GM18520 (cell line): ENCODE results near the gene FBXO39.
"Not testable (repeated sequence)": the region's sequence is repeated elsewhere in the genome, so short reads cannot be mapped to it uniquely, and the experiment has no call there.

Experiments used
- ATAC-seq: cut with Tn5 transposase; IDR thresholded peaks from one replicate; pipeline ENCODE4 v1.9.1; 2021; ENCODE audit not compliant: unreplicated experiment

Gene FBXO39

DNA sequence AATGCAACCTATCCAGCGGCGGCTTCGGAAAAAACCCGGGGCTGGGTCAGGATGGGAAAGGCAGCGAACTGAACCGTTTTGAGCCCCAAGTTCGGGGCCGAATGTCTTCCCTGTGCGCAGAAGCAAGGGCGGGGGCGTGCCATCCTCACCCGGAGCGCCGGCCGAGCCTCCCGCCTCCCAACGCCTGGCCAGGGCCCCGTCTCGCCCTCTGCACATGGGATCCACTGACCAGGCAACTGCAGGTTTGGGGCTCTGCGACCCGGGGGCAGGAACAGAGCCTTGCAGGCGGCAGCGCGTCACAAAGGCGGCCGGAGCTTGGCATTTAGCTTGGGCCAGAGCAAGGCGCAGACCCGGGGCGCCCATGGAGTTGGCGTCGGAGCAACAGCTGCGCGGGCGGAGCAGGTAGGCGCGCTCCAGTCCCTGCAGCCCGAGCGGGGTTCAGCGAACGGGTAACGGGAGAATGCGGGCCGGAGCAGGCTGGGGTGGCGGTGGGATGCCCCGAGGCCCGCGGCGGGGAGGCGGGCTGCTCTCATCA is at the start of gene FBXO39:
FBXO39 (plus strand) TSS at position 345 of the 535 bp plus-strand sequence. CDS start 3,654 bp downstream, outside the sequence.
- ATAC-seq, result no peak

DNA sequence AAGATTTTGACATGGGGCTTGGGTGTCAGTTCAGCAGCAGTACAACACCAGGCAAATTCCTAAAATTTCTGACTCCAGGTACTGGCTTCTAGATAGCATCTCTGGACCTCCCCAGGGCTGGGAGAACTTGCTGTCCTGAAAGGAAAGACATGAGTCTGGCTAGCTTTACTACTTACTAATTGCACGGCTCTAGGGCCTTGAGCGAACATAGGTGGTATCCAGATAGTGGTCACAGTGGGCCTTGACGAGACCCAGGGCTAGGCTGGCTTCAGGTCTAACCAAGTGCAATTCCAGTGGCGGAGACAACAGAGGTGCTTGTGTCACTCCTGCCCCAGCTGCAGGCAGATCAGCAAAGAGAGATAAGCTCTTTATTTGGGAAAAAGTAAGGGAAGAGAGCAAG is 46.5 kb upstream of the FBXO39 start:
- no peak for ATAC-seq

DNA sequence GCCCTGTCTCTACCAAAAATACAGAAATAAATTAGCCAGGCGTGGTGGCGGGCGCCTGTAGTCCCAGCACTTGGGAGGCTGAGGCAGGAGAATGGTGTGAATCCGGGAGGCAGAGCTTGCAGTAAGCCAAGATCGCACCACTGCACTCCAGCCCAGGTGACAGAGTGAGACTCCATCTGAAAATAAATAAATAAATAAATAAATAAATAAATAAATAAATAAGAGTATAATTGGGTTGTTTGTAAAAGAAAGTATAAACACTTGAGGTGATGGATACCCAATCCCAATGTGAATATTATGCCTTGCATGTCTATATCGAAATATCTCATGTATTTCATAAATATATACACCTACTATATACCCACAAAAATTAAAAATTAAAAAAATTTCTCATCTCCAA is 29.4 kb upstream of the FBXO39 start:
- ATAC-seq, result not testable (repeated sequence)

GRCh38 chr17:6748617-6749016 is 27.4 kb upstream of the FBXO39 start:
- ATAC-seq, result no peak

- ATAC-seq, result no peak
These were observed 26.5 kb upstream of the FBXO39 start for GRCh38 chr17:6749519-6749918.

- no peak for ATAC-seq
These were observed 23.7 kb upstream of the FBXO39 start for GRCh38 chr17:6752068-6752909.

DNA sequence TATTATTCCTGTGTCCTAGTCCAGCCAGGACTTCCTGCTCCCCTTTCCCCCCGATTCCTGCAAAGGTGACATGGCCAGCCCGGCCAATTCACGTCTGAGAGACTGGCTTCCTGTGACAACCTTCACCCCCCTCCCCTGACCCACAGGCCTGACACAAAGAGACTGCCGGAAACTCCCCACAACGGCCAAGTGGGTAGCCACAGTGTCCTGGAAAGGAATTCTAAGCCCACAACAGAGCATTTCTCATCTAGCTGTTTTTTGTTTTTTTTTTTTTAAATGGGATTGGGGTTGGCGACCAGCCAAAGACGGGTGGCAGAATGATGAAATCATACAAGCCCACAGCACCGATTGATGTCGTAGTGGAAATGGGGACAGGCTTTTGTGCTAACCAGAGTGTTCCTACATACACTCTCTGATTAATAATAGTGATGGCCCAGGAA is 23.0 kb upstream of the FBXO39 start:
- no peak for ATAC-seq

- ATAC-seq, result no peak
These were observed 22.5 kb upstream of the FBXO39 start for GRCh38 chr17:6753546-6753945.

GRCh38 chr17:6755281-6755680 is 20.7 kb upstream of the FBXO39 start:
- ATAC-seq, result no peak

- ATAC-seq, result no peak
These were observed 20.3 kb upstream of the FBXO39 start, which contains the start of gene XAF1 for GRCh38 chr17:6755731-6756184. Gene XAF1 (plus strand): TSS chr17:6756046. CDS start chr17:6756079, 33 bp downstream.

DNA sequence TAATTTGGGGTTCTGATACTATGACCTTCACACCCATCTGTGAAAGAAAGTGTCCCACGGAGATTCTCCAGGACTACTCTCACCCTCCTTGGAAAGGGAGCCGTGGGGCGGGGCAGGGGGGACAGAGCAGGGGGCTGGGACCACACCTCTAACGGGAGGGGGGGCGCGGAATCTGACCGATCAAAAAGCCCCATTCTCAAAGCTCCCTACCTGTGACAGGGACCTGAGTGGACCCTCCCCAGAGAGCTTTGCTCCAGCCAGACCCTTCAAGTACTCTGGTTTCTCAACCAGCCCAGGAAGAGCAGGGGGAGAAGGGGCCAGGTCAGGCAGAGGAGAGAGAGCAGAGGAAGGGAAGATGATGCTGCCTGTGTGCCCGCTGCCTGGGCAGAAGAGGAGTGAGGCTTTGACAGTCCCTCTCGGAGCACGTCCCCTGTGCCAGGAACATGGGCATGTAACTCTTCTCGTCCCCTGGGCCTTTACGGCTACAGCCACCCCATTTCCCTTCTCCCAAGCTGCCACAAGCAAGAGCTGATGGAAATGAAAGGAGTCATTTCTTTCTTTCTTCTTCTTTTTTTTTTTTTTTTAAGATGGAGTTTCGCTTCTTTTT is 19.5 kb upstream of the FBXO39 start:
- ATAC-seq, result no peak

GRCh38 chr17:6757747-6758146 is 18.3 kb upstream of the FBXO39 start:
- ATAC-seq, result no peak

GRCh38 chr17:6761779-6762178 is 14.2 kb upstream of the FBXO39 start:
- ATAC-seq, result no peak

- no peak for ATAC-seq
These were observed 7.6 kb upstream of the FBXO39 start for GRCh38 chr17:6768447-6768846.

GRCh38 chr17:6772016-6772415 is 4.0 kb upstream of the FBXO39 start:
- no peak for ATAC-seq

DNA sequence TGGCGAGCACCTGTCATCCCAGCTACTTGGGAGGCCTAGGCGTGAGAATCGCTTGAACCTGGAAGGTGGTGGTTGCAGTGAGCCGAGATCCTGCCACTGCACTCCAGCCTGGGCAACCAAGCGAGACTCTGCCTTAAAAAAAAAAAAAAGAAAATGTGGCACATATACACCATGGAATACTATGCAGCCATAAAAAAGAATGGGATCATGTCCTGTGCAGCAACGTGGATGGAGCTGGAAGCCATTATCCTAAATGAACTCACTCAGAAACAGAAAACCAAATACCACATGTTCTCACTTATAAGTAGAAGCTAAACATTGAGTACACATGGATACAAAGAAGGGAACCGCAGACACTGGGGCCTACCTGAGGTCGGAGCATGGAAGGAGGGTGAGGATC is 1.1 kb upstream of the FBXO39 start:
- ATAC-seq, result not testable (repeated sequence)

GRCh38 chr17:6779411-6779810 is 3.4 kb downstream of the FBXO39 start:
- no peak for ATAC-seq

DNA sequence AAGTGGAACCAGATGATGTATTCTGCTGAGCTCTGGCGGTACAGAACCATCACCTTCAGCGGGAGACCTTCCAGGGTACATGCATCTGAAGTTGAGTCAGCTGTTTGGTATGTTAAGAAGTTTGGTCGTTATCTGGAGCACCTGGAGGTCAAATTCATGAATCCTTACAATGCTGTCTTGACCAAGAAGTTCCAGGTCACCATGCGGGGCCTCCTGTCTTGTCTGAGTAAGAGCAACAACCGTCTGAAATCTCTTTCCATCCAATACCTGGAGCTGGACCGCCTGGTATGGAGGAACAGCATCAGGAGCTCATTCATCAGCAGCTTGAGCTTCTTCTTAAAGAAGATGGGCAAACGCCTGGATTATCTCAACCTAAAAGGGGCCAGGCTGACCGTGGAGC is 4.0 kb downstream of the FBXO39 start:
- no peak for ATAC-seq

DNA sequence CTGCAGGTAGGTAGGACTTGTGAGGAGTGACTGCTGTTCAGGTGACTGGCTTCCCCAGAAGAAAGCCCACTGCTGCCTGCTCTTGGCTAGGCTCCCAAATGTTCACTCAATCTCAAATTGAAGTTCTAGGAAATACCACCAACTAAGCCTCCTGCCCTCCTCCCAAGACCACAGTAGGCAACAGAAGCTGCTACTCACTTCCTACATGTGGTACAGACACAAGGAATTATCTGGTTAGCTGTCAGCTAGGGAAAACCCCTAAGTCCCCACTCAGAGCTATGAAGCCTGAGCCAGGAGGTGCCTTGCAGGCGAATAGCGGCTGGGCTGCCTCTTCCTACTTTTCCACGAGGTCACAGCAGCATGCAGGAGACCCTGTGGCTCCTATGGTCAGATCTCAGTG is 4.9 kb downstream of the FBXO39 start:
- ATAC-seq, result no peak

DNA sequence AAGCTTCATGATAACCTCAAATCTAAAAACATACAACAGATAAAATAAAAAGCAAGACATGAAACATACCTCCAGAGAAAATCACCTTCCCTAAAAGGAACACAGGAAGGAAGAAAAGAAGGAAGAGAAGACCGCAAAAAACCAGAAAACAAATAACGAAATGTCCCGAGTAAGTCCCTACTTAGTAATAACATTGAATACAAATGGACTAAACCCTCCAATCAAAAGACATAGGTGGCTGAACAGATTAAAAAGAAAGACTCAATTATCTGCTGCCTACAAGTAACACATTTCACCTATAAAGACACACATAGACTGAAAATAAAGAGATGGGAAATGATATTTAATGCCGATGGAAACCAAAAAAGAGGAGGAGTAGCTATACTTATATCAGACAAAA is 6.2 kb downstream of the FBXO39 start:
- ATAC-seq, result no peak

DNA sequence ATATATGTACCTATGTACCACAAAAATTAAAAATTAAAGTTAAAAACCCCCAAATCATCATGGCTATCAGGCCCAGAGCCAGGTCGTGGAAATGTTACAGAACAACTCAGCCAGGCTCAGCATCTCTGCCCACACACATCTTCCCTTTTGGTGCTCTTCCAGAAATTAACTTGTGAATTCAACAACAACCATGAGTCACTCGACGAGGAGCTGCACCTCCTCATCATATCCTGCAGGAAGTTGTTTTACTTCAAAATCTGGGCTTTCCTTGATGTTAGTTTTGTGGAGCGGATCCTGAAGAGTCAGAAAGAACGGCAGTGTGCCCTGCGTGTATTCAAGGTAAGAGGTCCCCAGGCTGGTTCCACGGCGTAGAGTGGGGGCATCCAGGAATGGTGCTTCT is 10.6 kb downstream of the FBXO39 start:
- ATAC-seq, result no peak

- no peak for ATAC-seq
These were observed 11.2 kb downstream of the FBXO39 start for GRCh38 chr17:6787081-6787693.
